Central memory CD8-positive, alpha-beta T cell (primary cell): ENCODE measurements around the gene KISS1.

Experiments used
- ATAC-seq: fragments of 150-1000 bp; cut with Tn5 transposase; replicated peaks from 2 replicates; pipeline ENCODE4 v1.10.0; 2022; ENCODE audit warnings: mild to moderate bottlenecking, moderate FRiP score, moderate number of reproducible peaks; ENCODE audit not compliant: poor library complexity, severe bottlenecking; ENCODE audit errors: extremely low read depth
- DNase-seq, 2 donors: peaks; one replicate each; pipeline ENCODE4 v3.0.0; 2021; ENCODE audit warnings: low spot score in 2 of 2
- H3K27ac Mint-ChIP-seq: one replicate; pipeline ENCODE4 v1.8.0; 2022; ENCODE audit warnings: low read depth, mild to moderate bottlenecking, moderate library complexity, mixed read lengths
- H3K27me3 Mint-ChIP-seq: one replicate; pipeline ENCODE4 v1.8.0; 2022; ENCODE audit warnings: mixed read lengths
- H3K36me3 Mint-ChIP-seq: one replicate; pipeline ENCODE4 v1.8.0; 2022; ENCODE audit warnings: mild to moderate bottlenecking, moderate library complexity, mixed read lengths; ENCODE audit not compliant: insufficient read depth
- H3K4me1 Mint-ChIP-seq: one replicate; pipeline ENCODE4 v1.8.0; 2022; ENCODE audit warnings: mixed read lengths
- H3K4me3 Mint-ChIP-seq: one replicate; pipeline ENCODE4 v1.8.0; 2022; ENCODE audit warnings: mild to moderate bottlenecking, moderate library complexity, mixed read lengths
- H3K9me3 Mint-ChIP-seq: one replicate; pipeline ENCODE4 v1.8.0; 2022; ENCODE audit warnings: mixed read lengths

Gene KISS1

GRCh38 chr1:204177133-204177532 is 19.2 kb downstream of the KISS1 start:
- H3K27me3 Mint-ChIP-seq: no peaks in the 10 kb centered on the region
- DNase-seq (no peak), ATAC-seq (no peak)
- peaks cover 6% of the 10 kb centered on the region for H3K9me3 Mint-ChIP-seq
- H3K4me1 Mint-ChIP-seq: no peaks in the 10 kb centered on the region
- H3K36me3 Mint-ChIP-seq: no peaks in the 10 kb centered on the region
- H3K4me3 Mint-ChIP-seq: no peak overlapping the region
- no peak overlapping the region for H3K27ac Mint-ChIP-seq

GRCh38 chr1:204176049-204176448 is 20.2 kb downstream of the KISS1 start:
- no peaks in the 10 kb centered on the region for H3K27me3 Mint-ChIP-seq
- ATAC-seq: no peak
- DNase-seq: no peak
- peaks cover 6% of the 10 kb centered on the region for H3K9me3 Mint-ChIP-seq
- H3K36me3 Mint-ChIP-seq: no peaks in the 10 kb centered on the region
- H3K4me1 Mint-ChIP-seq: no peaks in the 10 kb centered on the region
- H3K4me3 Mint-ChIP-seq: no peak overlapping the region
- no peak overlapping the region for H3K27ac Mint-ChIP-seq

GRCh38 chr1:204174958-204175357 is 21.3 kb downstream of the KISS1 start:
- no peak overlapping the region for H3K4me3 Mint-ChIP-seq
- H3K9me3 Mint-ChIP-seq: peaks cover 11% of the 10 kb centered on the region
- no peak overlapping the region for H3K27ac Mint-ChIP-seq
- no peaks in the 10 kb centered on the region for H3K36me3 Mint-ChIP-seq
- H3K27me3 Mint-ChIP-seq: no peaks in the 10 kb centered on the region
- H3K4me1 Mint-ChIP-seq: no peaks in the 10 kb centered on the region
- DNase-seq: no peak
- ATAC-seq: no peak

- no peaks in the 10 kb centered on the region for H3K27me3 Mint-ChIP-seq
- no peaks in the 10 kb centered on the region for H3K4me1 Mint-ChIP-seq
- ATAC-seq: no peak
- no peak overlapping the region for H3K27ac Mint-ChIP-seq
- peaks cover 12% of the 10 kb centered on the region for H3K9me3 Mint-ChIP-seq
- DNase-seq: no peak
- no peaks in the 10 kb centered on the region for H3K36me3 Mint-ChIP-seq
- no peak overlapping the region for H3K4me3 Mint-ChIP-seq
These were observed 23.8 kb downstream of the KISS1 start for GRCh38 chr1:204172404-204173029.

- no peak for ATAC-seq
- H3K9me3 Mint-ChIP-seq: peaks cover 16% of the 10 kb centered on the region
- no peaks in the 10 kb centered on the region for H3K36me3 Mint-ChIP-seq
- no peaks in the 10 kb centered on the region for H3K4me1 Mint-ChIP-seq
- DNase-seq: no peak
- no peak overlapping the region for H3K4me3 Mint-ChIP-seq
- H3K27me3 Mint-ChIP-seq: no peaks in the 10 kb centered on the region
- no peak overlapping the region for H3K27ac Mint-ChIP-seq
These were observed 24.5 kb downstream of the KISS1 start for GRCh38 chr1:204171751-204172178.

- peaks cover 10% of the 10 kb centered on the region for H3K27me3 Mint-ChIP-seq
- no peak for DNase-seq
- H3K36me3 Mint-ChIP-seq: no peaks in the 10 kb centered on the region
- no peaks in the 10 kb centered on the region for H3K4me1 Mint-ChIP-seq
- ATAC-seq: no peak
- H3K9me3 Mint-ChIP-seq: peaks cover 16% of the 10 kb centered on the region
- H3K27ac Mint-ChIP-seq: no peak overlapping the region
- H3K4me3 Mint-ChIP-seq: no peak overlapping the region
These were observed 25.7 kb downstream of the KISS1 start for GRCh38 chr1:204170494-204171155.

- Mint-ChIP-seq H3K27me3 (peaks cover 18% of the 10 kb centered on the region), H3K27ac (no peak overlapping the region), H3K9me3 (peaks cover 16% of the 10 kb centered on the region), H3K4me3 (no peak overlapping the region), H3K4me1 (no peaks in the 10 kb centered on the region), H3K36me3 (no peaks in the 10 kb centered on the region)
- DNase-seq (no peak), ATAC-seq (no peak)
These were observed 26.4 kb downstream of the KISS1 start for GRCh38 chr1:204169858-204170257.

GRCh38 chr1:204167730-204168129 is 28.6 kb downstream of the KISS1 start:
- ATAC-seq: no peak
- Mint-ChIP-seq H3K4me1 (no peaks in the 10 kb centered on the region), H3K27ac (no peak overlapping the region), H3K27me3 (peaks cover 31% of the 10 kb centered on the region), H3K9me3 (peaks cover 10% of the 10 kb centered on the region), H3K36me3 (no peaks in the 10 kb centered on the region), H3K4me3 (no peak overlapping the region)
- DNase-seq: no peak

- no peak for ATAC-seq
- peaks cover 10% of the 10 kb centered on the region for H3K9me3 Mint-ChIP-seq
- no peak within 1 kb of the TSS for H3K4me3 Mint-ChIP-seq
These were observed 30.1 kb downstream of the KISS1 start, which contains the start of gene REN for GRCh38 chr1:204166219-204166618. Gene REN, minus strand, starts transcription at chr1:204166337. Its CDS starts 44 bp downstream, at chr1:204166293.

GRCh38 chr1:204162494-204163074 is 33.7 kb downstream of the KISS1 start:
- ATAC-seq (peak; percentile 80), DNase-seq (peak; percentile 59 to 77)
- Mint-ChIP-seq H3K9me3 (peaks cover 5% of the 10 kb centered on the region), H3K4me1 (no peaks in the 10 kb centered on the region), H3K4me3 (no peak overlapping the region), H3K27ac (no peak overlapping the region), H3K27me3 (peaks cover 45% of the 10 kb centered on the region), H3K36me3 (no peaks in the 10 kb centered on the region)

More at GRCh38 chr1:204166219-204166618, 30.1 kb downstream of the KISS1 start, which contains the start of gene REN:
- DNase-seq: no peak
- Mint-ChIP-seq H3K4me1 (no peaks in the 10 kb centered on the region), H3K27me3 (peaks cover 33% of the 10 kb centered on the region), H3K36me3 (no peaks in the 10 kb centered on the region), H3K27ac (no peak within 1 kb of the TSS)

GRCh38 chr1:204161609-204162493 is 34.4 kb downstream of the KISS1 start:
- no peaks in the 10 kb centered on the region for H3K9me3 Mint-ChIP-seq
- DNase-seq (no peak), ATAC-seq (no peak)
- H3K27me3 Mint-ChIP-seq: peaks cover 48% of the 10 kb centered on the region
- H3K27ac Mint-ChIP-seq: no peak overlapping the region
- no peak overlapping the region for H3K4me3 Mint-ChIP-seq
- no peaks in the 10 kb centered on the region for H3K4me1 Mint-ChIP-seq
- peaks cover 3% of the 10 kb centered on the region for H3K36me3 Mint-ChIP-seq

- Mint-ChIP-seq H3K9me3 (no peaks in the 10 kb centered on the region), H3K36me3 (peaks cover 3% of the 10 kb centered on the region), H3K27me3 (peaks cover 39% of the 10 kb centered on the region), H3K4me3 (no peak overlapping the region), H3K4me1 (no peaks in the 10 kb centered on the region), H3K27ac (no peak overlapping the region)
- ATAC-seq (no peak), DNase-seq (no peak)
These were observed 38.3 kb downstream of the KISS1 start for GRCh38 chr1:204157962-204158361.
